Measurements from ENCODE around the gene LRRC36. TPM values are rescaled to one million over a fixed set of nuclear protein-coding genes. Genes with fewer than 3 reads are reported as not detected.

Gene LRRC36
- total and polyA plus RNA-seq, 2 of the 13 experiments (the other 11 are each of a cell fraction or from before 2014, with no cell fraction given): 0.12 to 0.15 TPM

DNA sequence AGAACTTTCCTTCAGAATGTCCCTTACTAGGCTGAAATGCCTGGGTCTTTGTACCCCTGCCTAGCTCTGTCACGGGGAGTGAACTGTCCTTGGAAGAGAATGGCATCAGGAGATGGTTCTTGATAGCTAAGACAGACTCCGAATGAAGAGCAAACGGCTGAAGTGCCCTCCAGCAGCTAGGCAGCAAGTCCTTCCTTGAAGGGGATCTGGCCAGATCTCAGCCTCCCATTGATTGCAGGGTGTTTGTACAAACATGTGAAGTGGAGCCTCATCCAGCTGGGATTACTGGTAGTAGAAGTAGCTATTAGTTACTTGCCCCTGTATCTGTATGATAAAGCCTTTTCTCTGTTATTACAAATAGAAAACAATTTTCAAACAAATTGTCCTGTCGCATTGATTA is 30.9 kb downstream of the LRRC36 start:
- Histone ChIP-seq H4K20me1 (ENCODE audit: insufficient read depth, low read length) (no peaks in the 10 kb centered on the region), H3K4me1 (ENCODE audit: insufficient read depth, low read length) (peaks cover 32% of the 10 kb centered on the region), H3K27me3 (ENCODE audit: control insufficient read depth in 1 of 2, insufficient read depth in 2 of 2, low read length in 2 of 2) (no peaks in the 10 kb centered on the region), H3K4me3 (replicated peaks in 1 of 3; ENCODE audit: insufficient read depth in 1 of 3, low read depth in 2 of 3, low read length in 3 of 3) (no peak overlapping the region), H3K9me3 (ENCODE audit: low read length) (no peaks in the 10 kb centered on the region), H3K79me2 (ENCODE audit: insufficient read depth, low read length) (no peaks in the 10 kb centered on the region), H3K4me2 (ENCODE audit: low read depth, low read length) (no peak overlapping the region), H3K27ac (ENCODE audit: extremely low read length, insufficient read depth, low read length) (no peak overlapping the region), H2AFZ (ENCODE audit: low read length) (no peak overlapping the region), H3K36me3 (replicated peaks in 1 of 2; ENCODE audit: control insufficient read depth in 1 of 2, insufficient read depth in 2 of 2, low read length in 2 of 2) (no peaks in the 10 kb centered on the region), H3K9ac (ENCODE audit: insufficient read depth, low read depth, low read length) (no peak overlapping the region)
- no TSS peak for BruUV-seq (replicated peaks)
- WGBS (ENCODE audit: low lambda C conversion rate): 47% methylated on average over 4 of the region's 4 CpGs
- ATAC-seq: no peak
- intact Hi-C loops (cut with micrococcal nuclease; ENCODE audit: unreplicated experiment): loop anchor here (2.0 kb wide), 1 partner anchor 25 kb away; no protein-coding TSS in a partner anchor
- in situ Hi-C loops (cut with HindIII; ENCODE audit: extremely low pct_ligation_motif_present, low pct_unique_long_range_greater_than_20kb): no loop called here
- ChIA-PET POLR2A (no interaction called here), CTCF (ENCODE audit: low intra/inter-chr PET ratio, low total read pairs) (no interaction called here)
- no peak for DNase-seq (ENCODE audit: low spot score)
- no peak for FAIRE-seq
- TF ChIP-seq FOXA1 (IDR thresholded peaks at IDR 0.05) (no peak), FOXA1 (CRISPR knock-in tag; IDR thresholded peaks at IDR 0.05) (no peak), SMAD3 (CRISPR knock-in tag; IDR thresholded peaks at IDR 0.05) (no peak), ZNF235 (CRISPR knock-in tag; IDR thresholded peaks at IDR 0.05; ENCODE audit: borderline replicate concordance) (no peak), TAF15 (IDR thresholded peaks at IDR 0.05; ENCODE audit: low read depth, low read length, poor library complexity, severe bottlenecking) (no peak), XBP1 (CRISPR knock-in tag; IDR thresholded peaks at IDR 0.05) (no peak), ZNF629 (CRISPR knock-in tag; conservative IDR thresholded peaks at IDR 0.05) (no peak), MTA3 (CRISPR knock-in tag; IDR thresholded peaks at IDR 0.05) (no peak), HOXA5 (CRISPR knock-in tag; IDR thresholded peaks at IDR 0.05) (no peak), PLRG1 (conservative IDR thresholded peaks at IDR 0.05) (no peak), FOSL2 (CRISPR knock-in tag; IDR thresholded peaks at IDR 0.05) (no peak), ZMAT3 (CRISPR knock-in tag; conservative IDR thresholded peaks at IDR 0.05) (no peak), IRF1 (CRISPR knock-in tag; IDR thresholded peaks at IDR 0.05; ENCODE audit: low read depth) (no peak), ZNF407 (CRISPR knock-in tag; IDR thresholded peaks at IDR 0.05; ENCODE audit: not compliant biosample characterization) (no peak), PAX8 (CRISPR knock-in tag; IDR thresholded peaks at IDR 0.05; ENCODE audit: borderline replicate concordance) (no peak), ZNF354B (CRISPR knock-in tag; IDR thresholded peaks at IDR 0.05) (no peak)
- TF ChIP-seq, protein P1, sequence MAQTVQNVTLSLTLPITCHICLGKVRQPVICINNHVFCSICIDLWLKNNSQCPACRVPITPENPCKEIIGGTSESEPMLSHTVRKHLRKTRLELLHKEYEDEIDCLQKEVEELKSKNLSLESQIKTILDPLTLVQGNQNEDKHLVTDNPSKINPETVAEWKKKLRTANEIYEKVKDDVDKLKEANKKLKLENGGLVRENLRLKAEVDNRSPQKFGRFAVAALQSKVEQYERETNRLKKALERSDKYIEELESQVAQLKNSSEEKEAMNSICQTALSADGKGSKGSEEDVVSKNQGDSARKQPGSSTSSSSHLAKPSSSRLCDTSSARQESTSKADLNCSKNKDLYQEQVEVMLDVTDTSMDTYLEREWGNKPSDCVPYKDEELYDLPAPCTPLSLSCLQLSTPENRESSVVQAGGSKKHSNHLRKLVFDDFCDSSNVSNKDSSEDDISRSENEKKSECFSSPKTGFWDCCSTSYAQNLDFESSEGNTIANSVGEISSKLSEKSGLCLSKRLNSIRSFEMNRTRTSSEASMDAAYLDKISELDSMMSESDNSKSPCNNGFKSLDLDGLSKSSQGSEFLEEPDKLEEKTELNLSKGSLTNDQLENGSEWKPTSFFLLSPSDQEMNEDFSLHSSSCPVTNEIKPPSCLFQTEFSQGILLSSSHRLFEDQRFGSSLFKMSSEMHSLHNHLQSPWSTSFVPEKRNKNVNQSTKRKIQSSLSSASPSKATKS (CRISPR knock-in tag; IDR thresholded peaks at IDR 0.05): no peak
